DOHH2 (cell line): ENCODE measurements around the gene GLUL.

Source experiments
- H3F3A ChIP-seq: fragments of 200-600 bp; sonication (generic), shearing (Covaris generic); 2 replicates; pipeline ENCODE4 v1.6.0; 2016; ENCODE audit warnings: antibody characterized with exemption, mild to moderate bottlenecking; ENCODE audit not compliant: control insufficient read depth, insufficient read depth
- H3K27ac ChIP-seq: fragments of 200-600 bp; sonication (generic); 2 replicates; pipeline ENCODE4 v1.5.1; 2014; ENCODE audit warnings: low read depth, mild to moderate bottlenecking, low read length, moderate library complexity
- H3K27me3 ChIP-seq: fragments of 200-600 bp; sonication (generic); 2 replicates; pipeline ENCODE4 v1.6.1; 2014; ENCODE audit warnings: mild to moderate bottlenecking, low read length, mixed read lengths; ENCODE audit not compliant: control insufficient read depth
- H3K36me3 ChIP-seq: fragments of 200-600 bp; sonication (generic); 2 replicates; pipeline ENCODE4 v1.6.1; 2014; ENCODE audit warnings: mild to moderate bottlenecking, low read length, moderate library complexity, mixed read lengths; ENCODE audit not compliant: control insufficient read depth
- H3K4me1 ChIP-seq: fragments of 200-600 bp; sonication (generic); 2 replicates; pipeline ENCODE4 v1.6.1; 2014; ENCODE audit warnings: mild to moderate bottlenecking, low read length, mixed read lengths; ENCODE audit not compliant: control insufficient read depth
- H3K4me2 ChIP-seq: fragments of 200-600 bp; sonication (generic); 2 replicates; pipeline ENCODE4 v1.6.0; 2014; ENCODE audit warnings: mild to moderate bottlenecking, low read length, moderate library complexity
- H3K4me3 ChIP-seq: fragments of 200-600 bp; sonication (generic); 2 replicates; pipeline ENCODE4 v1.5.1; 2014; ENCODE audit warnings: mild to moderate bottlenecking, low read length, mixed read lengths
- H3K79me2 ChIP-seq: fragments of 200-600 bp; sonication (generic); 2 replicates; pipeline ENCODE4 v1.6.1; 2014; ENCODE audit warnings: mild to moderate bottlenecking, low read length, mixed read lengths; ENCODE audit not compliant: control insufficient read depth
- H3K9me2 ChIP-seq: fragments of 200-600 bp; sonication (generic); replicated peaks from 2 replicates; pipeline ENCODE4 v1.6.1; 2014; ENCODE audit warnings: mild to moderate bottlenecking, low read length, mixed read lengths; ENCODE audit not compliant: control insufficient read depth
- H3K9me3 ChIP-seq: fragments of 200-600 bp; sonication (generic); 2 replicates; pipeline ENCODE4 v1.6.1; 2014; ENCODE audit warnings: antibody characterized with exemption, low read length, mixed read lengths; ENCODE audit not compliant: control insufficient read depth, insufficient read depth
- H4K20me1 ChIP-seq: fragments of 200-600 bp; sonication (generic); 2 replicates; pipeline ENCODE4 v1.6.0; 2014; ENCODE audit warnings: low read depth, mild to moderate bottlenecking, antibody characterized with exemption, low read length, moderate library complexity; ENCODE audit not compliant: control insufficient read depth, insufficient read depth
- EZH2phosphoT487 ChIP-seq: fragments of 200-600 bp; sonication (generic); IDR thresholded peaks from 2 replicates; pipeline ENCODE4 v1.6.1; 2017; ENCODE audit warnings: borderline replicate concordance, mild to moderate bottlenecking, antibody characterized with exemption, low read length, moderate library complexity, mixed read lengths
- TF ChIP-seq, protein P1 (sequence below): fragments of 200-600 bp; sonication (generic); IDR thresholded peaks from one replicate; pipeline ENCODE4 v1.5.1; 2014; ENCODE audit warnings: antibody characterized with exemption, mild to moderate bottlenecking, low read depth, low read length; ENCODE audit not compliant: poor library complexity, severe bottlenecking

GLUL gene

DNA sequence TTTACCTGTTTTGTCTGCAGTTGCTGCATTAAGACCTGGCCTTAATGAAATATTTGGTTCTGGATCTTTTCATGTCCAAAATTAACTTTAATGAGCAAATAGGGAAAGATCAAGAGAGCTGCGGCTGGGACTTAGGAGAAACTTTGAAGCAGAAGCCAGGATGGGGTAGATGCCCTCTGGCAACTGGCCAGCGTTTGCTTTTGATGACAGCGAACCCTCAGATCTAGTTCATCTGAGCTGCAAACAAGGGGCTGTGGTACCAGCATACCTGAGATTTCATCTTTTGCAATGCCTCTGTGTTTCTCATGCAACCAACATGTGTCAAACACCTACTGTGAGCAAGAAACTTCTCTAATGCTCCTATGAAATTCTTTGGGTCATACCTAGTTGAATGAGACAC is 21.9 kb upstream of the GLUL start:
- Histone ChIP-seq H4K20me1 (no peaks in the 10 kb centered on the region), H3K79me2 (no peaks in the 10 kb centered on the region), H3K4me1 (no peaks in the 10 kb centered on the region), H3F3A (no peaks in the 10 kb centered on the region), H3K27ac (no peak overlapping the region), H3K9me2 (no peaks in the 10 kb centered on the region), H3K4me2 (no peak overlapping the region), H3K36me3 (no peaks in the 10 kb centered on the region), H3K9me3 (no peaks in the 10 kb centered on the region), H3K27me3 (peaks cover 7% of the 10 kb centered on the region; the same call in 1 of the 2 replicates), H3K4me3 (no peak overlapping the region)
- TF ChIP-seq, protein P1, sequence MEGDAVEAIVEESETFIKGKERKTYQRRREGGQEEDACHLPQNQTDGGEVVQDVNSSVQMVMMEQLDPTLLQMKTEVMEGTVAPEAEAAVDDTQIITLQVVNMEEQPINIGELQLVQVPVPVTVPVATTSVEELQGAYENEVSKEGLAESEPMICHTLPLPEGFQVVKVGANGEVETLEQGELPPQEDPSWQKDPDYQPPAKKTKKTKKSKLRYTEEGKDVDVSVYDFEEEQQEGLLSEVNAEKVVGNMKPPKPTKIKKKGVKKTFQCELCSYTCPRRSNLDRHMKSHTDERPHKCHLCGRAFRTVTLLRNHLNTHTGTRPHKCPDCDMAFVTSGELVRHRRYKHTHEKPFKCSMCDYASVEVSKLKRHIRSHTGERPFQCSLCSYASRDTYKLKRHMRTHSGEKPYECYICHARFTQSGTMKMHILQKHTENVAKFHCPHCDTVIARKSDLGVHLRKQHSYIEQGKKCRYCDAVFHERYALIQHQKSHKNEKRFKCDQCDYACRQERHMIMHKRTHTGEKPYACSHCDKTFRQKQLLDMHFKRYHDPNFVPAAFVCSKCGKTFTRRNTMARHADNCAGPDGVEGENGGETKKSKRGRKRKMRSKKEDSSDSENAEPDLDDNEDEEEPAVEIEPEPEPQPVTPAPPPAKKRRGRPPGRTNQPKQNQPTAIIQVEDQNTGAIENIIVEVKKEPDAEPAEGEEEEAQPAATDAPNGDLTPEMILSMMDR = no peak

DNA sequence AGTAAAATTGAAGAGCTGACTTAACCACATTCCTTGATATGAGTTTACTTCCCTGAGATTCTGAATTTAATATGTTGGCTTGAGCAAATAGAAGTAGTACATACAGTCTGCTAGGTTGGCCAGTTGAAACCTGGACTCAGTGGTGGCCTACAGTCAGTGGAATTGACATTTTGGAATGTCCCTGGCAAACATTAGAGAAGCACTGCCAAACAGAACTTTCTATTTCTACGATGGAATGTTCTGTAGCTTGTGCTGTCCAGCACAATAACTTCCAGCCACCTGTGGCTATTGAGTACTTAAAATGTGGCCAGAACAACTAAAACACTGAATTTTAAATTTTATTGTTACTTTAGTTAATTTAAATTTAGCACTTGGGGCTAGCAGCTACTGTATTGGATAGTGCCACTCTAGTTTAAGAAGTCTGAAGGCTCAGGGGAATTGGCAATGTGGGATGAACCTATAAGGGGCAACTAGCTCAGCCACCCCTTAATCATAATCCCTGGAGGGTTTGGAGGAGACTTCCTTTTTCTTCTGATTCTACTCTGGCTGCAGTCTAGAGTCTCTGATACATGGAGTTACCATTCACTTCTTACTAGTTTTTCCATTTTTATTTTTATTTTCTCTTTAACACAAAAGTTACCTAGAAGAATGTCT is 19.2 kb upstream of the GLUL start:
- Histone ChIP-seq H3K9me3 (no peaks in the 10 kb centered on the region), H3K79me2 (no peaks in the 10 kb centered on the region), H3K27me3 (peaks cover 7% of the 10 kb centered on the region), H3K4me3 (no peak overlapping the region), H3K4me1 (no peaks in the 10 kb centered on the region), H3F3A (no peaks in the 10 kb centered on the region), H3K36me3 (no peaks in the 10 kb centered on the region), H3K4me2 (no peak overlapping the region), H4K20me1 (no peaks in the 10 kb centered on the region), H3K9me2 (no peaks in the 10 kb centered on the region), H3K27ac (no peak overlapping the region)
- TF ChIP-seq, protein P1 = no peak
- no peak for TF ChIP-seq EZH2phosphoT487

DNA sequence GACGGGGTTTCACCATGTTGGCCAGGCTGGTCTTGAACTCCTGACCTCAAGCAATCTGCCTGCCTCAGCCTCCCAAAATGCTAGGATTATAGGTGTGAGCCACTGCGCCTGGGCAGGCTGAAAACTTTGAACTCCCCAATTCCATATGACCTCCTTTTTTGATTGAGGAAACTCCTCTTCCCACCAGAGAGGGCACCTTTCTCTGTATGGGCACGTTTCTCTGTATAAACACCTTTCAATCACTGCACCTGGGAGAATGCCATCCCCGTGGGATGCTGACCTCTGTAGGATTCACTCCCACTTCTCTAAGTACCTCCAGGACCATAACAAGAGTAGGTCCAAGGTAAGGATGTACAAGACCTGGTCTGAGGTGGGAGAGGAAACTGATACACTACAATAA is 18.5 kb upstream of the GLUL start:
- TF ChIP-seq, protein P1 = no peak

More for the DNA sequence above, 18.5 kb upstream of the GLUL start:
- no peaks in the 10 kb centered on the region for H3K9me2 ChIP-seq
- H3K27ac ChIP-seq = no peak overlapping the region
- peaks cover 7% of the 10 kb centered on the region for H3K27me3 ChIP-seq
- H3K79me2 ChIP-seq = no peaks in the 10 kb centered on the region
- H3F3A ChIP-seq = no peaks in the 10 kb centered on the region
- no peak overlapping the region for H3K4me3 ChIP-seq
- no peak overlapping the region for H3K4me2 ChIP-seq
- H4K20me1 ChIP-seq = no peaks in the 10 kb centered on the region
- no peaks in the 10 kb centered on the region for H3K36me3 ChIP-seq
- no peaks in the 10 kb centered on the region for H3K4me1 ChIP-seq
- H3K9me3 ChIP-seq = no peaks in the 10 kb centered on the region
